DND-41 (cell line): ENCODE data around the gene FLNA.

Source experiments
- ATAC-seq: fragments of 200-7000 bp; cut with Tn5 transposase; 3 replicates; pipeline ENCODE4 v1.9.1; 2021; ENCODE audit warnings: low read depth; ENCODE audit not compliant: insufficient read depth
- DNase-seq: peaks from one replicate; pipeline ENCODE4 v3.0.0-alpha.2; 2020
- H2AFZ ChIP-seq: 2 replicates; pipeline ENCODE4 v1.6.0; 2012; ENCODE audit warnings: low read depth, low read length
- H3K27ac ChIP-seq: 2 replicates; pipeline ENCODE4 v1.5.1; 2012; ENCODE audit warnings: low read length, inconsistent platforms
- H3K27me3 ChIP-seq: fragments of 200-600 bp; sonication (generic); 2 replicates; pipeline ENCODE4 v1.6.0; 2012; ENCODE audit warnings: low read length, mild to moderate bottlenecking, inconsistent platforms; ENCODE audit not compliant: insufficient read depth, poor library complexity
- H3K36me3 ChIP-seq: 2 replicates; pipeline ENCODE4 v1.5.1; 2012; ENCODE audit warnings: low read length, inconsistent platforms; ENCODE audit not compliant: insufficient read depth
- H3K4me1 ChIP-seq: 2 replicates; pipeline ENCODE4 v1.5.1; 2012; ENCODE audit warnings: mild to moderate bottlenecking, low read length; ENCODE audit not compliant: insufficient read depth
- H3K4me2 ChIP-seq: 2 replicates; pipeline ENCODE4 v1.6.0; 2012; ENCODE audit warnings: mild to moderate bottlenecking, moderate library complexity, low read length, inconsistent platforms; ENCODE audit not compliant: insufficient read depth
- H3K4me3 ChIP-seq, 2 experiments: fragments of 200-600 bp in 1 of 2; shearing (Covaris generic) in 1 of 2; 2 replicates each; pipeline ENCODE4 v1.5.1; 2012 to 2016; ENCODE audit warnings: inconsistent platforms in 2 of 2, low read length in 2 of 2, mild to moderate bottlenecking in 2 of 2, low read depth in 1 of 2, moderate library complexity in 1 of 2
- H3K79me2 ChIP-seq: 2 replicates; pipeline ENCODE4 v1.6.0; 2012; ENCODE audit warnings: low read length, inconsistent platforms; ENCODE audit not compliant: insufficient read depth
- H3K9ac ChIP-seq: 2 replicates; pipeline ENCODE4 v1.6.0; 2012; ENCODE audit warnings: low read depth, mild to moderate bottlenecking, inconsistent platforms, low read length, moderate library complexity
- H3K9me3 ChIP-seq: 2 replicates; pipeline ENCODE4 v1.5.1; 2012; ENCODE audit warnings: low read length, moderate library complexity, mild to moderate bottlenecking, inconsistent platforms; ENCODE audit not compliant: insufficient read depth, severe bottlenecking
- H4K20me1 ChIP-seq: 2 replicates; pipeline ENCODE4 v1.6.0; 2012; ENCODE audit warnings: low read length; ENCODE audit not compliant: insufficient read depth
- EZH2 ChIP-seq: IDR thresholded peaks from 3 replicates; pipeline ENCODE4 v1.6.1; 2012; ENCODE audit warnings: borderline replicate concordance, low read depth, mild to moderate bottlenecking, moderate library complexity, low read length, inconsistent platforms; ENCODE audit not compliant: severe bottlenecking
- TF ChIP-seq, protein P1 (sequence below): IDR thresholded peaks from 2 replicates; pipeline ENCODE4 v1.5.1; 2012; ENCODE audit warnings: borderline replicate concordance, low read length, moderate library complexity, mild to moderate bottlenecking; ENCODE audit not compliant: poor library complexity, severe bottlenecking; ENCODE audit errors: extremely low read depth

FLNA gene

GRCh38 chrX:154300816-154301215 lies 73.6 kb downstream of the FLNA start:
- DNase-seq (no peak), ATAC-seq (no peak)
- no peak for TF ChIP-seq EZH2
- TF ChIP-seq, protein P1, sequence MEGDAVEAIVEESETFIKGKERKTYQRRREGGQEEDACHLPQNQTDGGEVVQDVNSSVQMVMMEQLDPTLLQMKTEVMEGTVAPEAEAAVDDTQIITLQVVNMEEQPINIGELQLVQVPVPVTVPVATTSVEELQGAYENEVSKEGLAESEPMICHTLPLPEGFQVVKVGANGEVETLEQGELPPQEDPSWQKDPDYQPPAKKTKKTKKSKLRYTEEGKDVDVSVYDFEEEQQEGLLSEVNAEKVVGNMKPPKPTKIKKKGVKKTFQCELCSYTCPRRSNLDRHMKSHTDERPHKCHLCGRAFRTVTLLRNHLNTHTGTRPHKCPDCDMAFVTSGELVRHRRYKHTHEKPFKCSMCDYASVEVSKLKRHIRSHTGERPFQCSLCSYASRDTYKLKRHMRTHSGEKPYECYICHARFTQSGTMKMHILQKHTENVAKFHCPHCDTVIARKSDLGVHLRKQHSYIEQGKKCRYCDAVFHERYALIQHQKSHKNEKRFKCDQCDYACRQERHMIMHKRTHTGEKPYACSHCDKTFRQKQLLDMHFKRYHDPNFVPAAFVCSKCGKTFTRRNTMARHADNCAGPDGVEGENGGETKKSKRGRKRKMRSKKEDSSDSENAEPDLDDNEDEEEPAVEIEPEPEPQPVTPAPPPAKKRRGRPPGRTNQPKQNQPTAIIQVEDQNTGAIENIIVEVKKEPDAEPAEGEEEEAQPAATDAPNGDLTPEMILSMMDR: no peak
- no peaks in the 10 kb centered on the region for H3K4me1 ChIP-seq
- no peaks in the 10 kb centered on the region for H3K79me2 ChIP-seq
- H3K36me3 ChIP-seq: no peaks in the 10 kb centered on the region
- no peaks in the 10 kb centered on the region for H3K27me3 ChIP-seq
- no peak overlapping the region for H3K4me3 ChIP-seq
- no peak overlapping the region for H3K9ac ChIP-seq
- H2AFZ ChIP-seq: no peak overlapping the region
- no peak overlapping the region for H3K27ac ChIP-seq
- no peaks in the 10 kb centered on the region for H4K20me1 ChIP-seq
- H3K4me2 ChIP-seq: no peak overlapping the region
- no peaks in the 10 kb centered on the region for H3K9me3 ChIP-seq
